ENCODE measurements around the gene RAB10. TPM values are rescaled to one million over a fixed set of nuclear protein-coding genes. Genes with fewer than 3 reads are reported as not detected.

RAB10 gene
- total RNA-seq, 1 donor from 2014 or later: 86.5 TPM

- Mint-ChIP-seq H3K27me3 (ENCODE audit: low read depth) (no peaks in the 10 kb centered on the region), H3K36me3 (peaks cover 17% of the 10 kb centered on the region), H3K4me1 (peaks cover 10% of the 10 kb centered on the region), H3K9me3 (peaks cover 4% of the 10 kb centered on the region), H3K4me3 (no peak overlapping the region), H3K27ac (peak overlapping the region; percentile 64)
- no peak for DNase-seq (ENCODE audit: low spot score in 2 of 2, unreplicated experiment in 2 of 2)
- no peak for TF ChIP-seq CTCF (IDR thresholded peaks at IDR 0.05; ENCODE audit: unreplicated experiment)
Observed at GRCh38 chr2:26043862-26044696, 10.2 kb downstream of the RAB10 start.

- TF ChIP-seq CTCF (IDR thresholded peaks at IDR 0.05; ENCODE audit: unreplicated experiment): no peak
- H3K36me3 Mint-ChIP-seq: peaks cover 12% of the 10 kb centered on the region
- DNase-seq (ENCODE audit: low spot score in 2 of 2, unreplicated experiment in 2 of 2): no peak
- H3K4me1 Mint-ChIP-seq: peaks cover 12% of the 10 kb centered on the region
- H3K27me3 Mint-ChIP-seq (ENCODE audit: low read depth): no peaks in the 10 kb centered on the region
- peaks cover 4% of the 10 kb centered on the region for H3K9me3 Mint-ChIP-seq
- peak overlapping the region; percentile 56 for H3K27ac Mint-ChIP-seq
- H3K4me3 Mint-ChIP-seq: no peak overlapping the region
Observed at GRCh38 chr2:26048791-26049190, 14.9 kb downstream of the RAB10 start.

GRCh38 chr2:26049641-26050040 lies 15.8 kb downstream of the RAB10 start:
- peaks cover 4% of the 10 kb centered on the region for H3K9me3 Mint-ChIP-seq
- H3K4me1 Mint-ChIP-seq: peaks cover 6% of the 10 kb centered on the region
- H3K27ac Mint-ChIP-seq: peak overlapping the region; percentile 61
- no peak for DNase-seq (ENCODE audit: low spot score in 2 of 2, unreplicated experiment in 2 of 2)
- peaks cover 12% of the 10 kb centered on the region for H3K36me3 Mint-ChIP-seq
- no peak for TF ChIP-seq CTCF (IDR thresholded peaks at IDR 0.05; ENCODE audit: unreplicated experiment)
- H3K4me3 Mint-ChIP-seq: no peak overlapping the region
- H3K27me3 Mint-ChIP-seq (ENCODE audit: low read depth): no peaks in the 10 kb centered on the region

DNA sequence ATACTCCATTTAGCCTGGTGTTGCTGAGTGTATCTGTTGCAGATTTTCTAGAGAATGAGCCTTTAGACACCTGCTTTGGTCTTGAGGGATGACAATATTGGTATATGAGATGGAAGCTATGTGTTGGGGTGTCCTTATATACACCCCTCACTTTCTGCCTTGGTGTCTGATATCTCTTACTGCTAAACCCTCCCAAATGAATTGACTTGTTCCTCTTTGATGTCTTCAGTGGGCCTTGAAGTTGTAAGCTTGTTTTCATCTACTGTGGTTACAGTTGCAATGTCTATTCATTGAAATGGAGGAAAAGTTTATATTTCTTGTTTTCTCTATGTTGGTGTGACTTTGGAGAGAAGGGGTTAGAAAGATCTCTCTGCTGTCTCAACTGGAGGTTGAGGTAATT lies 18.9 kb downstream of the RAB10 start:
- Mint-ChIP-seq H3K36me3 (peaks cover 2% of the 10 kb centered on the region), H3K4me1 (peaks cover 8% of the 10 kb centered on the region), H3K4me3 (no peak overlapping the region), H3K9me3 (no peaks in the 10 kb centered on the region), H3K27ac (peak overlapping the region; percentile 6), H3K27me3 (ENCODE audit: low read depth) (no peaks in the 10 kb centered on the region)
- DNase-seq (ENCODE audit: low spot score in 2 of 2, unreplicated experiment in 2 of 2): no peak
- no peak for TF ChIP-seq CTCF (IDR thresholded peaks at IDR 0.05; ENCODE audit: unreplicated experiment)

DNA sequence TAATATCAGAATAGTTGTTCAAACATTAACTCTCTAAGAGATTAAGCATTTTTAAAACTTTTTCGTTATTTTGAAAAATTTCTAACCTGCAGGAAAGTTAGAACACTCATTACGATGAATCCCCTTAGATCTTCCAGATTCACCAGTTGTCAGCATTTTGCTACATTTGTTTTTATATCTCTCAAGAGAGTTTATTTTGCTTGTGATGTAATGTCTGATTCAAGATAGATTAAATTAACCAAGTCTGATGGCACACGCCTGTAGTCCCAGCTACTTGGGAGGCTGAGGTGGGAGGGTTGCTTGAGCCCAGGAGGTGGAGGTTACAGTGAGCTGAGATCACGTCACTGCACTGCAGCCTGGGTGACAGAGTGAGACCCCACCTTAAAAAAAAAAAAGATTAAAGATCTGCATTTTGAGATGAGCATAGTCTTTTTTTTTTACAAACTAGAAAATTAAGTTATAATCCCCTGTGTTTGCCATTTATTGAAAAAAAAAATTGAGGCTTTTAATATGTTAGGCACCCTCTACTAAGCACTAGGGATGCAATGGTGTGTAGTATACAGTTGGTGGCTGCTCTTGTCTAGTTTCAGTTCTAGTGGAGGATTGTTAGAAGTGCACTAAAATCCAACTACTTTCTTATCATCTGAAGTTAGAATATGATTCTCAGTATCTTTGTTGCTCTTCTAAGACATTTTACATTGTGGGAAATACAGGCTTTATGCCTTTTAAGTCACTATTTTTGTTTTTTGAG lies 20.9 kb downstream of the RAB10 start:
- H3K9me3 Mint-ChIP-seq: no peaks in the 10 kb centered on the region
- no peak overlapping the region for H3K4me3 Mint-ChIP-seq
- no peaks in the 10 kb centered on the region for H3K27me3 Mint-ChIP-seq (ENCODE audit: low read depth)
- peaks cover 12% of the 10 kb centered on the region for H3K4me1 Mint-ChIP-seq
- H3K36me3 Mint-ChIP-seq: peaks cover under 1% of the 10 kb centered on the region
- no peak for DNase-seq (ENCODE audit: low spot score in 2 of 2, unreplicated experiment in 2 of 2)
- no peak overlapping the region for H3K27ac Mint-ChIP-seq
- TF ChIP-seq CTCF (IDR thresholded peaks at IDR 0.05; ENCODE audit: unreplicated experiment): no peak

All from mesothelial cell of epicardium (in vitro differentiated cells).